ENCODE measurements around the gene SIGLEC11.
"Not testable (repeated sequence)": the region's sequence is repeated elsewhere in the genome, so short reads cannot be mapped to it uniquely, and the experiment has no call there.

The SIGLEC11 gene

DNA sequence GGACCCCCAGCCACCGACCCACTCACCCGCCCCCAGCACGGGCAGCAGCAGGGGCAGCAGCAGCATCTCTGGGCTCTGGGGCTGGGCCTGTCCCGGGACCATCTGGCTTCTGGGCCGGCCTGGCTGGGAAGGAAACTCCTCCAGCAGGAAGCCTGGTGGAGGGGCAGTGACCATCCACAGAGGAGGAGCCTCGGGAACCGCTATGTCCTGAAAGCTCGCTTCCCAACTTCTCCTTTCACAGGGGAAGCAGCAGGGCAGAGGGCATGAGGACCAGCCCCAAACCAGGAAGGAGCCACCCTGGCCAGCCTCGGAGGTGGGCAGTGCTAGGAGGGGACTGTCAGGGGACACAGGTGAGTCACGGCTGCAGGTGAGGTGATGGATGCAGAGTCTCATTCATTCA is at the start of gene SIGLEC11:
Gene SIGLEC11, minus strand, starts transcription at position 193 of the 400 bp plus-strand sequence. Its CDS starts 91 bp downstream, at position 102.
- not testable (repeated sequence) for DNase-seq (ENCODE audit: low read depth)

- DNase-seq (ENCODE audit: low read depth), result no peak
These were observed 47.6 kb upstream of the SIGLEC11 start for GRCh38 chr19:50008532-50008931.

DNA sequence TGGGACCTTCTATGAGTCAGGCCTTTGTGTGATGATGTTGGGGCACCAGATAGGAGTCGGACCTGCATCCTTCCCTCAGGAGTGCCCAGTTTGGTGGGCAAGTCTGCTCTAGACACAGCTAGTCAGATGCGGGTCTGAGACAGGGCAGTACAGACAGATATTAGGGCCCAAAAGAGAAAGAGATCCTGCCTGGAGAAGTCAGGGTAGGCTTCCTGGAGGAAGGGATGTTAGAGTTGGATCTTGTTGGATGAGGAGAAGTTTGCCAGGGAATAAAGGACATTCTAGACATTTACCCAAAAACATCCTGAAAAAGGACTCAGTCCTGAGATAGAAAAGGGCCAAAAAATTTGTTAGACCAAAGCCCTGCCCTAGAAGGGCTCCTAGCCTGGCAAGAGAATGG is 47.0 kb upstream of the SIGLEC11 start:
- DNase-seq (ENCODE audit: low read depth), result no peak

DNA sequence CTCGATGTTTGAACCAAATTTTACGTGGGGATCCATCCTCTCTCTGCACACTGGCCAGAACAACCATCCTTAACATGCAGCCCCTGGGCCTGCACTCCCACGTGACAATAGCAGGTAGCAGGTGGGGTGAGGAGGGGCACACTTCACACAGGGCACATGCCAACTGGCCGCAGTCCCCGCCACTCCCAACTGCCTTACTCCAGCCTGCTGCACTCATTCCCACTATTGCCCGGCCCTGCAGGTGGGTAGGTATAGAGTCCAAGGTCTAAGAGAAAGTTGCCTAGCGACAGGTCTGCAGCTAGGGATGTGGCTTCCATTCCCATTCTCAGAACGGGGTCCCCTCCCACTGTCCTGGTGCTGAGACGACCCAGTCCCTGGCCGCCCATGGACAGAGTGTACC is 46.2 kb upstream of the SIGLEC11 start:
- no peak for DNase-seq (ENCODE audit: low read depth)

DNA sequence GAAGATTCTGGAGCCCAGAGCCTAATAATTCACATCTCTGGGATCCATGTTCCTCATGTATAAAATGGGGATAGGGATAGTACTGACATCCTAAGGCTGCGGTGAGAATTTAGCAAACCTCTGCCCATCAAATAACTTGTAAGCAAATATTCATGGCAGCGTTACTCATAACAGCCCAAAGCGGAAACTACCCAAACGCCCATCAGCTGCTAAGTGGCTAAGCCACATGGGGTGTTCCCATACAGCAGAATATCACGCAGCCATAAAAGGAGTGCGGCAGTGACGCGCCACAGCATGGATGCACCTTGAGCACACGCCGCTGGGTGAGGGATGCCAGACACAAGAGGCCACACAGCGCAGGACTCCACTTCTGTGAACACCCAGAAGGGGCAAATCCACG is 44.5 kb upstream of the SIGLEC11 start:
- no peak for DNase-seq (ENCODE audit: low read depth)

- DNase-seq (ENCODE audit: low read depth), result peak; percentile 17
These were observed 42.9 kb upstream of the SIGLEC11 start for GRCh38 chr19:50003810-50004419.

GRCh38 chr19:50003254-50003788 is 42.3 kb upstream of the SIGLEC11 start:
- DNase-seq (ENCODE audit: low read depth), result no peak

GRCh38 chr19:50002386-50002960 is 41.5 kb upstream of the SIGLEC11 start:
- no peak for DNase-seq (ENCODE audit: low read depth)

DNA sequence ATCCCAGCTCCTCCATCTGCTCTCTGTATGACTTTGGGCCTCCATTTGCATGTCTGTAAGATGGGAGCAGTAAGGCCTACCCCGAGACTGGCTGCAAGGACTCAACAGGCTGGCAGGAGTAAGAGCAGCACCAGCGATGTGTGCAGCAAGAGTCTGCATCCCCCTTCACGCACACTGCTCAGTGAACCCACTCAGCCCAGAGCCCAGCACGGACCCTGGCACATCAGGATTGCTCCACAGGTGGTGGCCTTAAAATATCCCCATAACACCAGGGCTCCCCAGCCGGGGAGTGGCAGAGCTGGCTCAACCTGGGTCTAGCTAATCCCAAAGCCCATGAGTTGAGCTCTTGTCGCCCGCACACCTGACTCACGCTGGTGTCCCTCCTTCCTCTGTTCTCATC is 40.8 kb upstream of the SIGLEC11 start:
- DNase-seq (ENCODE audit: low read depth), result no peak

DNA sequence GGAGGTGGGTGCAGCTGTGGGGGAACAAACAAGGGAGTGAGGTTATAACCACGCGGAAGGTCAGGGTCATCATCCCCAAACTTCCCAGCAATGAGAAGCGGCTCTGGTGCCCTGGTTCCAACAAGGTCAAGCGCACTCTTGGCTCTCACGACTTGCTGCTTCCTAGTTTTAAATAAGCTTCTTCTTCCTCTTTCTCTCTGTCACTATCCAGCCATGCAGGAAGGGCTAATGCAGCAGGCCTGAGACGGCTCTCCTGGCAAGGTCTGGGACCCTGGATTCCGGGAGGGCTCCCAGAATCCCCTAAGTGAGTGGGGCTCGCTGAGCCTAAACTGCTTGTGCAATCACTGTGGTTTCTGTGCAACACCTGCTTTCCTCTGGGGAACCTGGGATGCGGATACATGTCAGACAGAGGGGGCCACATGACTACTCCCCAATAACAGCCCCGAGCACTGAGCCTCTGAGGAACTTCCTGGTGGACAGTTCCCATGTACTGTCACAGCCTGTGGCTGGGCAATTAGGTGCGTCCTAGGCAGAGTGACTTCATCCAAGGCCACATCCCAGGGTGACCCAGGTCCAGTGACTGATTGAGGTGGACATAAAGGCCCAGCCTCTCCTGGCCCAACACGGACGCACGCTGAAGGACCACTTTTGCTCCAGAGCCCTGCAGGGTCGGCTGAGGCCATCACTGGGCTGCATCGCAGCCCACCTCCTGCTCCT is 40.0 kb upstream of the SIGLEC11 start:
- DNase-seq (ENCODE audit: low read depth), result no peak

DNA sequence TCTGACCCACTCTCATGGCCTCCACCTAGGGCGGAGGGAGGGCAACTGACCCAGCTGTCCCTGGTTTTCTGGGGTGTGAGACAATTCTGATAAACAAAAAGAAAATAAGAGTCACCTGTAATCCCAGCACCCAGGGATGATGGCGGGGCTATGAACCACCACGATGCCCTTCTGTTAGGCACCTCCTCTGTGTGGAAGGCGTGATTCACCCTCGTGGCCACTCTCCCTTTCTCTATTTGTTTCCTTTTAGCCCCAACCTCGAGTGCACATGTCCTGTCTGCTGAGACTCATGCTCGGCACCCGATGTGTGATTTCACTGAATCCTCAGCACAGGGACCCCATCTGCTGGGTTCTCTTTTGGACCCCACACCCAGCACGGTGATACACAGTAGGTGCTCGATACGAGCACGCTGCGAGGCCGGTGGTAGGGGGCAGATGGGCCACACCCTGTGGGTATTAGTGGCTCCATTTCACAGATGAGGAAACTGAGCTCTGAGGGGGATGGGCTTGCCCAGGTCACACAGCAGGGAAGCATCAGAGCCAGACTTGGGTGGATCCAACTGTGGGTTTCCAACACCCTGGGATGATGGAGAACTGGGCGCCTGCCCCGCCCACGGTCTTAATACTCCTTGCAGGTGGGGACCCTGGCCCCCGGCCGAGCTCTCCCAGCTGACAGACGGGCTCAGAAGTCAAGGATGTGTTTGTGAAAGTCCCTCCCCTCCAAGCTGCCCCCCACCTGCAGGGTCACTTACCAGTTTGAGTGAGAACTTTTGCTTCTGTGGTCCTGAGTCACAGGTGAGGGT is 39.3 kb upstream of the SIGLEC11 start:
- peak; percentile 30 for DNase-seq (ENCODE audit: low read depth)

- DNase-seq (ENCODE audit: low read depth), result no peak
These were observed 38.5 kb upstream of the SIGLEC11 start for GRCh38 chr19:49999371-50000010.

GRCh38 chr19:49997709-49998108 is 36.7 kb upstream of the SIGLEC11 start:
- no peak for DNase-seq (ENCODE audit: low read depth)

GRCh38 chr19:49988433-49988832 is 27.5 kb upstream of the SIGLEC11 start:
- DNase-seq (ENCODE audit: low read depth), result peak; percentile 32

- no peak for DNase-seq (ENCODE audit: low read depth)
These were observed 27.0 kb upstream of the SIGLEC11 start for GRCh38 chr19:49988007-49988406.

GRCh38 chr19:49987159-49987698 is 26.3 kb upstream of the SIGLEC11 start:
- DNase-seq (ENCODE audit: low read depth), result peak; percentile 74

- DNase-seq (ENCODE audit: low read depth), result no peak
These were observed 25.4 kb upstream of the SIGLEC11 start for GRCh38 chr19:49986354-49986753.

GRCh38 chr19:49985871-49986270 is 24.9 kb upstream of the SIGLEC11 start:
- DNase-seq (ENCODE audit: low read depth), result no peak

DNA sequence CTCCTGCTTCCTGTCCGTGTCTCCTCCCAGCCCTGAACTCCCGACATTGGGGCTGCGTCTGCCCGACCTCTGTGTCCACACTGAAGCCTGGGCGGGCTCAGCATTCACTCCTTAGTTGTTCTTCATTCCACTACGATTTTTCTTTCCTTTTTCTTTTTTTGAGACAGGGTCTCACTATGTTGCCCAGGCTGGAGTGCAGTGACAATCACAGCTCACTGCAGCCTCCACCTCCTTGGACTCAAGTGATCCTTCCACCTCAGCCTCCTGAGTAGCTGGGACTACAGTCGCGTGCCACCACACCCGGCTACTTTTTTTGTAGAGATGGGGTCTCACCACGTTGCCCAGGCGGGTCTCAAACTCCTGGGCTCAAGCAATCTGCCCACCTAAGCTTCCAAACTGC is 23.5 kb upstream of the SIGLEC11 start:
- DNase-seq (ENCODE audit: low read depth), result no peak

DNA sequence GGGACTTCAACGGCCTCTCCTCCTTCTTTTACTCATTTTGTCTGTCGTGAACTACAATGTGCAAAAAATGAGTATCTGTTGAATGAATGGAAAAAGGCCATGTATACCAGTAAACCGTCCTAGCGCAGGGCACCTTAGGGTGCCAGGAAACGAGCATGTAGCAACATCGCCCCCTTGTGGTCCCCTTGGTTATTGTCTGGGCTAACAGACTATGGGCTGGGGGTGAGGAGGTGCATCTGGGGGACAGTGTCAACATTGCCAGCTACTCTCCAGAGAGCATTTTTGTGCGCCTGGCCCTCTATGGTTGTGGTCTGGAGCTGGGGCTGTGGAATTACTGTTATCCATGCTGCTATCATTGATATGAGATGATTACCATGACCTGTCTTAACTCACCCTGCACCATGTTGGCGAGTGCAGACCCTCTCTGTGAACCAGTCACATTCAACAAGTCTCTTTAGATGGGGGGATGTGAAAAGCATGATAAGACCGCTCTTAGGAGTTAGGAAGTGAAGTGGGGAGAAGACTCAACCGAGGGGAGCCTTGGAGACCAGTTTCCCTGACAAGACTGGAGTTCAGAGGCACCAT is 22.8 kb upstream of the SIGLEC11 start:
- DNase-seq (ENCODE audit: low read depth), result peak; percentile 70

Measured in activated T-cell treated with anti-CD3 and anti-CD28 coated beads for 48 hours (primary cell).